CD4-positive, alpha-beta memory T cell (primary cell): ENCODE measurements around the gene HYAL2. TPM values are rescaled to one million over a fixed set of nuclear protein-coding genes. Genes with fewer than 3 reads are reported as not detected.
A peak's percentile ranks its signal among the peaks of the same experiment; 100 is the strongest.

Experiments
- CTCF ChIA-PET: fragments of 350-600 bp; sonication (Branson Sonifier 250); formaldehyde crosslinking; loops from one replicate; lab custom pipeline; 2021; ENCODE audit warnings: inconsistent platforms; ENCODE audit not compliant: partially characterized antibody; lab: Charles Lee
- POLR2A ChIA-PET: fragments of 350-600 bp; sonication (Branson Sonifier 250); formaldehyde crosslinking; loops from one replicate; lab custom pipeline; 2021; ENCODE audit not compliant: partially characterized antibody; lab: Charles Lee
- DNase-seq, 5 donors: peaks; one replicate each; pipeline versions ENCODE4 v3.0.0 to v3.0.0-alpha.2; 2020 to 2022; ENCODE audit warnings: mixed read lengths in 1 of 5
- H3K27ac ChIP-seq: one replicate; pipeline ENCODE4 v1.7.0; 2013; ENCODE audit warnings: low read depth, low read length
- H3K27me3 ChIP-seq: 2 replicates; pipeline ENCODE4 v1.7.0; 2013; ENCODE audit warnings: mild to moderate bottlenecking, low read length, moderate library complexity; ENCODE audit not compliant: insufficient read depth
- H3K36me3 ChIP-seq: 2 replicates; pipeline ENCODE4 v1.7.0; 2013; ENCODE audit warnings: mild to moderate bottlenecking, low read length, moderate library complexity; ENCODE audit not compliant: insufficient read depth
- H3K4me1 ChIP-seq: 2 replicates; pipeline ENCODE4 v1.7.0; 2013; ENCODE audit warnings: mild to moderate bottlenecking, low read length, moderate library complexity; ENCODE audit not compliant: insufficient read depth
- H3K4me3 ChIP-seq, 2 donors: one replicate each; pipeline ENCODE4 v1.7.0; 2013; ENCODE audit warnings: low read length in 2 of 2, mild to moderate bottlenecking in 1 of 2
- H3K9me3 ChIP-seq, 2 donors: one replicate each; pipeline ENCODE4 v1.7.0; 2013; ENCODE audit warnings: low read length in 2 of 2, control low read depth in 1 of 2; ENCODE audit not compliant: control insufficient read depth in 1 of 2
- H3K27ac Mint-ChIP-seq, 7 donors: one replicate each; pipeline ENCODE4 v1.8.0; 2020 to 2021; ENCODE audit warnings: mixed read lengths in 7 of 7, mild to moderate bottlenecking in 6 of 7, inconsistent platforms in 3 of 7, moderate library complexity in 3 of 7
- H3K27me3 Mint-ChIP-seq, 2 donors: one replicate each; pipeline ENCODE4 v1.8.0; 2020 to 2021; ENCODE audit warnings: mixed read lengths in 2 of 2
- H3K36me3 Mint-ChIP-seq, 2 donors: one replicate each; pipeline ENCODE4 v1.8.0; 2020 to 2021; ENCODE audit warnings: mixed read lengths in 2 of 2, inconsistent platforms in 1 of 2, mild to moderate bottlenecking in 1 of 2
- H3K4me1 Mint-ChIP-seq, 4 donors: one replicate each; pipeline ENCODE4 v1.8.0; 2020 to 2021; ENCODE audit warnings: mixed read lengths in 4 of 4, mild to moderate bottlenecking in 1 of 4
- H3K4me3 Mint-ChIP-seq, 8 donors: one replicate each; pipeline ENCODE4 v1.8.0; 2020 to 2021; ENCODE audit warnings: mixed read lengths in 8 of 8, mild to moderate bottlenecking in 7 of 8, moderate library complexity in 6 of 8, inconsistent platforms in 3 of 8
- H3K9me3 Mint-ChIP-seq, 8 donors: one replicate each; pipeline ENCODE4 v1.8.0; 2020 to 2021; ENCODE audit warnings: mixed read lengths in 8 of 8, mild to moderate bottlenecking in 5 of 8, inconsistent platforms in 3 of 8, moderate library complexity in 1 of 8
- intact Hi-C: fragments of 100-400 bp; cut with micrococcal nuclease; formaldehyde crosslinking; loops from one replicate; pipeline ENCODE4 v1.15.1; 2023
- polyA plus RNA-seq, 2 donors: library from polyadenylated mRNA; unstranded; fragments of 300-500 nt; fragmentation: Illumina TruSeq; gene quantifications; one replicate each; pipeline ENCODE4 v1.2.3, GENCODE V29; 2021
- total RNA-seq, 2 experiments: library from RNA; stranded (reverse); gene quantifications; one replicate each; pipeline ENCODE4 v1.2.3, GENCODE V29; 2021

HYAL2 gene
- total and polyA plus RNA-seq, 4 experiments from 2014 or later: 3.7 to 12.3 (median 7.2) TPM

DNA sequence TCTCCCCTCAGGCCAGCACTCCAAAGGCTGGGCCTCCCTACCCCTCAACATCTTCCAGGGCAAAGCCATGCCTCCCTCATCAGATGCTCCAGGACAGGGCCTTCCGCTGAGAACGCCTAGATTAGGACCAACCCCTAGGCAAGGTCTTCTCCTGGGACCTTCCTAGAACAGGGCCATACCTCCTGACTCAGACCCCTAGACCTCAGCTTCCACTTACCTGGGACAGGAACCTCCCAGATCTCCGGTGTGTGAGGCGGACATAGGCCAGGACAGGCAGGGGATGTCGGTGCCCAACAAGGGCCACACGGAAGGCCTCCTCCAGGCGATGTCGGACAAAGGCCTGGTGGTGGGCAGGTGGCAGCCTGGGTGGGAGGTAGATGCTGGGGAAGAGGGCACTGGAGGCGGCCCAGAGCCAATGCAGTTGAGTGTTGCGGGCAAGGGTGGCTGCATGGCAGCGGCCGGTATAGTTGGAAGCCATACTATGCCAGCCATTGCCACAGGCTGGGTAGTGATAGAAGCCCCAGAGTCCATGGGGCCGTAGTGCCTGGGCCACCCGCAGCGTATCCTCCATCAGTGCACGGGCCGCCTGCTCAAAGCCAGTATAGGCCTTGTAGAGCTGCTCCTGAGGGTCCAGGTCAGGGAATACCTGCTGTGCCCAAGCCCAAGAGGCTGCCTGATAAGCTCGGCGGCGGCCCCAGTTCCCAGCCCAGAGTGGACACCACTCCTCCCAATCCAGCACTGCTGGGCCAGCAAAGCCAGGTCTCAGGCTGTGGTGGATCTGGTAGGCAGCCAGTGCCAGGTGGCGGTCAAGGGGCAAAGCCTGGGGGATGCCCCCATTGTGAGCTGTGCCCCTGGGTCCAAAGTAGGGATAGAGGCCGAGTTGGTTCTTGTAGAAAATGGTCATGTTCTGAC lies 27.8 kb downstream of the HYAL2 start:
- H3K4me3 ChIP-seq: no peak overlapping the region
- peaks cover 7% of the 10 kb centered on the region for H3K36me3 ChIP-seq
- Mint-ChIP-seq H3K4me3 (peak overlapping the region in 1 of 8 donors; percentile 6), H3K4me1 (peaks cover 16 to 56% (median 30%) of the 10 kb centered on the region in 4 donors), H3K9me3 (peaks cover 0 to 1% (median 0%) of the 10 kb centered on the region in 8 donors), H3K36me3 (peaks cover 0 to 13% of the 10 kb centered on the region in 2 donors), H3K27ac (peak overlapping the region in 2 of 7 donors; percentile 50 to 77), H3K27me3 (no peaks in the 10 kb centered on the region)
- peaks cover 38% of the 10 kb centered on the region for H3K4me1 ChIP-seq
- intact Hi-C loops: no loop called here
- no peaks in the 10 kb centered on the region for H3K9me3 ChIP-seq
- H3K27ac ChIP-seq: no peak overlapping the region
- DNase-seq: peak in 1 of 5 donors; percentile 31
- ChIA-PET CTCF (interaction anchor here (1.1 kb wide), 1 partner anchor 29 kb away, joined by 3 read pairs; no protein-coding TSS in a partner anchor), POLR2A (interaction anchor here (0.6 to 9.2 kb wide), 2 partner anchors 43 to 692 kb away, joined by 5 to 178 read pairs; partner anchors contain the start of gene RASSF1)
- H3K27me3 ChIP-seq: no peaks in the 10 kb centered on the region

DNA sequence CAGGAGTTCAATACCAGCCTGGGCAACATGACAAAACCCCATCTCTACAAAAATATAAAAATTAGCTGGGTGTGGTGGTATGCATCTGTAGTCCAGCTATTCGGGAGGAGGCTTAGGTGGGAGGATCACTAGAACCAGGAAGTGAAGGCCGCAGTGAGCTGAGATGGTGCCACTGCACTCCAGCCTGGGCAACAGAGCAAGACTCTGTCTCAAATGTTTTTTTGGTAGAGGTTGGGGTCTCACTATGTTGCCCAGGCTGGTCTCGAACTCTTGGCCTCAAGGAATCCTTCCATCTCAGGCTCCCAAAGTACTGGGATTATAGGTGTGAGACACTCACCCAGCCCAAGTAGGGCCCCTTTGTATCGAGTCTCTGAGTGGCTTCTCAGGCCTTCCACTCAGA lies 28.5 kb downstream of the HYAL2 start:
- CTCF ChIA-PET: interaction anchor here (1.1 kb wide), 1 partner anchor 30 kb away, joined by 3 read pairs; no protein-coding TSS in a partner anchor

DNA sequence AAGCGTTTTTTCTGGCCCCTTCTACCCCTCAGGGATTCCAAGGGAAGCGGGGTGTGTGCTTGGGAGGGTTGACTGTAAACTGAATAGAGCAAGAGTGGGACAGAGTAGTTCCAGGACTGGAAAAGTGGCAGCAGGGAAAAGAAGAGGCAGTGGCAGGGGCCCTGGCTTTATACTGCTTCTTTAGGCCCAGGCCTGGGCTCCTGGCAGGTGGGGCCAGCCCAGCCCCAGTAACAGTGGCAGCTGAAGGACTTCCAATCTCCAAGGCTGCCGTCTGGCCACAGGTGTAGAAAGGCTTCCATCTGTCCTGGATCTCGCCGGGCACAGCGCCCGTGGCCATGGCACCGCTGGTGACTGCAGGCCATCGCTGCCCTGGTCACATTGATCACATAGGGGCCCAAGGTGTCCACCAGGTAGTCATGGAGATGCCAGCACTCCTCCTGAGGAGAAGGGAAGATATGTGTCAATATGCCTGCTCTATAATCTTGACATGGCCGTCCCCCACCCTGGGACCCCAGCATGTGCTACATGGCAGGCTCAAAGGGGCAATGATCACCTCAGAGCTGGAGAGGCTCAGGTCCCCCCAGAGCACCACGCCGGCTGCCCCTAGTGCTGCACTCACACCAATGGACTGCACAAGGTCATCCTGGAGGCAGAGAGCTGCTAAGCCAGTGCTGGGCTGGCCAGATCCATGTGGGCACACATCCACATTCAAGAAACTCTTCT lies 29.3 kb downstream of the HYAL2 start:
- Histone ChIP-seq H3K9me3 (no peaks in the 10 kb centered on the region), H3K4me3 (no peak overlapping the region), H3K27ac (peak overlapping the region; percentile 68), H3K4me1 (peaks cover 31% of the 10 kb centered on the region), H3K27me3 (no peaks in the 10 kb centered on the region), H3K36me3 (peaks cover 21% of the 10 kb centered on the region)
- Mint-ChIP-seq H3K4me1 (peaks cover 15 to 47% (median 27%) of the 10 kb centered on the region in 4 donors), H3K4me3 (peak overlapping the region in 6 of 8 donors; percentile 8 to 89 (median 86)), H3K9me3 (peaks cover 0 to 1% (median 0%) of the 10 kb centered on the region in 8 donors), H3K27ac (peak overlapping the region; percentile 90 to 99 (median 98)), H3K27me3 (no peaks in the 10 kb centered on the region), H3K36me3 (peaks cover 0 to 19% of the 10 kb centered on the region in 2 donors)
- intact Hi-C loops: no loop called here
- peak in 1 of 5 donors; percentile 35 for DNase-seq
- CTCF ChIA-PET: interaction anchor here (0.6 to 1.1 kb wide), 2 partner anchors 29 to 1626 kb away, joined by 3 to 6 read pairs; no protein-coding TSS in a partner anchor
- POLR2A ChIA-PET: interaction anchor here (0.7 to 9.2 kb wide), 11 partner anchors 26 to 953 kb away, joined by 3 to 178 read pairs (median 10); partner anchors contain the start of genes CYB561D2, GNAI2, HEMK1 and NPRL2

More for the DNA sequence above, 28.5 kb downstream of the HYAL2 start:
- DNase-seq: no peak
- Mint-ChIP-seq H3K27ac (peak overlapping the region in 2 of 7 donors; percentile 50 to 60), H3K4me3 (no peak overlapping the region), H3K27me3 (no peaks in the 10 kb centered on the region), H3K36me3 (peaks cover 0 to 15% of the 10 kb centered on the region in 2 donors), H3K4me1 (peaks cover 15 to 54% (median 30%) of the 10 kb centered on the region in 4 donors), H3K9me3 (peaks cover 0 to 1% (median 0%) of the 10 kb centered on the region in 8 donors)
- Histone ChIP-seq H3K36me3 (peaks cover 13% of the 10 kb centered on the region), H3K9me3 (no peaks in the 10 kb centered on the region), H3K27ac (no peak overlapping the region), H3K4me3 (no peak overlapping the region), H3K27me3 (no peaks in the 10 kb centered on the region), H3K4me1 (peaks cover 36% of the 10 kb centered on the region)
- intact Hi-C loops: no loop called here
- POLR2A ChIA-PET: interaction anchor here (0.8 to 9.2 kb wide), 2 partner anchors 31 to 44 kb away, joined by 3 to 178 read pairs; partner anchors contain the start of gene RASSF1

DNA sequence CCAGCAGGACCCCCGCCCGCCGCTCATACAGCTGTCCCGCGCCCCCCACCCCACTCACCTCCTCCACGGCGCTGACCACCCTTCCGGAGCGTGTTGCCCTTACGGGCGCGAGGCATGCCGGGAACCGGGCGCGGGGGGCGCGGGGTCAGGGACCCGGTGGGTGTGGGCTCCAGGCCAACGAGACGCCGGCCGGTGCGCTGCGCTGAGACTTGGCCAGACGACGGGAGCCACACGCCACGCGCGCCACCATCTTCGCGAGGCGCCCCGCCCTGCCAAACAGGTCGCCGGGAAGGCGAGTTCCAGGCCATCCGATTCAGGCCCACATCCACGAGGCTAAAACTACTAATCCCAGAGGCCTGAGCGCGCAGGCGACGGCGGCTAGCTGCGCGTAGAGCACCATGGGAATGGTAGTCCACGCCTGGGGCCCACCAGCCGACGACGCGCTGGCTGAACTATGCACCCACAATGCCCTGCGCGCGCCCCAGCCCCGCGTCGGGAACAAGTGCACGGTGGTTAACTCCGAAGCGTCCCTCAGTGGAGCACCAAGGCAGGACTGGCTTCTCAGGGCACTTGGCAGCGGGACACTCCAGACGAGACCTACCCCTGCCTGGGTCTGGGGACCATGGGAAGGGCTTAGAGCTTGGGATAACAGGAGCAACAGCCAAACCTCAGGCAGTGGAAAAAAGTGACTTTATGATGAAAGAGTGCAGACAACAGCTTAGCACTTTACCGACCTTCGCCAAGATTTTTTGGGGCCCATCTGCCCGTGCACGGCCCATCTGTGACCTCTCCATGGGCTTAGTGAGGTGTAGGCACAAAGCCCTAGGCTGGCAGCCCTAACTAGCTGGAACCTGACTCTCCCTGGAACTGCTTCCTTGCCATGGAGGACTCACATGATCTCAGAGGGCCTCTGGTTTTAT lies 30.1 kb downstream of the HYAL2 start, which contains the start of gene IFRD2:
TSS of gene IFRD2 (minus strand) at position 271 of the 920 bp plus-strand sequence. CDS start at position 116, 155 bp downstream.
- Mint-ChIP-seq H3K27ac (peak within 1 kb of the TSS; percentile 90 to 99 (median 98)), H3K27me3 (no peaks in the 10 kb centered on the region), H3K36me3 (peaks cover 0 to 25% of the 10 kb centered on the region in 2 donors), H3K4me1 (peaks cover 12 to 39% (median 22%) of the 10 kb centered on the region in 4 donors), H3K9me3 (peaks cover 0 to 1% (median 0%) of the 10 kb centered on the region in 8 donors), H3K4me3 (peak within 1 kb of the TSS; percentile 82 to 92 (median 88))
- intact Hi-C loops: loop anchor here (1.0 kb wide), 6 partner anchors 29 to 67 kb away; partner anchors contain the start of genes CYB561D2, GNAI2, NPRL2 and TMEM115
- Histone ChIP-seq H3K4me3 (peak within 1 kb of the TSS; percentile 76), H3K36me3 (peaks cover 25% of the 10 kb centered on the region), H3K9me3 (no peaks in the 10 kb centered on the region), H3K4me1 (peaks cover 24% of the 10 kb centered on the region), H3K27me3 (no peaks in the 10 kb centered on the region), H3K27ac (peak within 1 kb of the TSS; percentile 68)
- peak; percentile 94 to 98 (median 95) for DNase-seq
- CTCF ChIA-PET: interaction anchor here (0.6 to 1.6 kb wide), 6 partner anchors 29 to 1625 kb away, joined by 3 to 8 read pairs (median 4); no protein-coding TSS in a partner anchor
- POLR2A ChIA-PET: interaction anchor here (0.7 to 9.2 kb wide), 17 partner anchors 23 to 1765 kb away, joined by 3 to 178 read pairs (median 7); partner anchors contain the start of genes CYB561D2, GNAI2, HEMK1 and NPRL2

DNA sequence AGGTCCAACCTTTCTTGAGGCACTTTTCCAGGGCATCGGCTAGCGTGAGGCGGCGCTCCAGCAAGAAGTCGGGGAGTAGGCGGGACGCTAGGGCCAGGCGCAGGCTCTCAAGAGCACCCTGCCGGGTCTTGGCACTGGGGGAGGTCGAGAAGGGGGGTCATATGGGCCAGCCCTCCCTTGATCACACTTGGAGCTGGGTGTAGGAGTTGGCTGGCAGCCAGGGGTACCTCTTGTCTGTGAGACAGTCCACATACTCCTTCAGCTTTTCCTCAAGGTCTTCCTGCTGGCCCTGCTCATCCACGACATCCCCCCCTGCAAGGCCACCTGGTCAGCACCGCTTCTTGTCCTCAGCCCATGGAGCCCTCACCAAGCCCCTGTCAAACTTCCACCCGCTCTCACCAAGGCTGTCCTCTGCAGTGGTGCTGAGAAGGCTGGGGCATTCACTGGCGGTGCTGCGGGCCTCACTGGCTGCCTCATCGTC lies 32.3 kb downstream of the HYAL2 start:
- peak overlapping the region in 3 of 8 donors; percentile 28 to 38 (median 29) for H3K4me3 Mint-ChIP-seq
- Histone ChIP-seq H3K9me3 (no peaks in the 10 kb centered on the region), H3K27ac (no peak overlapping the region), H3K36me3 (peaks cover 25% of the 10 kb centered on the region), H3K4me1 (peaks cover 24% of the 10 kb centered on the region), H3K27me3 (no peaks in the 10 kb centered on the region), H3K4me3 (no peak overlapping the region)
- peaks cover 0 to 1% (median 0%) of the 10 kb centered on the region in 8 donors for H3K9me3 Mint-ChIP-seq
- intact Hi-C loops: no loop called here
- peaks cover 12 to 28% (median 18%) of the 10 kb centered on the region in 4 donors for H3K4me1 Mint-ChIP-seq
- H3K27me3 Mint-ChIP-seq: no peaks in the 10 kb centered on the region
- H3K27ac Mint-ChIP-seq: peak overlapping the region in 2 of 7 donors; percentile 4 to 23
- DNase-seq: peak in 1 of 5 donors; percentile 40
- ChIA-PET POLR2A (interaction anchor here (1.3 kb wide), 1 partner anchor 9 kb away, joined by 4 read pairs; the partner anchor contains the start of genes HYAL3 and NAA80), CTCF (interaction anchor here (1.1 to 1.3 kb wide), 2 partner anchors 34 to 65 kb away, joined by 3 to 6 read pairs; no protein-coding TSS in a partner anchor)
- H3K36me3 Mint-ChIP-seq: peaks cover 0 to 25% of the 10 kb centered on the region in 2 donors
